K562 (cell line): Measurements from ENCODE around the gene NRCAM. TPM values are rescaled to one million over a fixed set of nuclear protein-coding genes. Genes with fewer than 3 reads are reported as not detected.

ENCODE experiments used
- ATAC-seq: fragments of 200-7000 bp; cut with Tn5 transposase; 3 replicates; pipeline ENCODE4 v1.9.1; 2020; ENCODE audit warnings: moderate library complexity
- BruUV-seq: library from RNA; stranded (reverse); fragments of 400-500 nt; replicated peaks from 2 replicates; lab custom pipeline; 2021; lab: Mats Ljungman, UMichigan
- CTCF ChIA-PET: fragments of 300-600 bp; formaldehyde crosslinking; extraction: SDS; loops from one replicate; lab custom pipeline; 2021; ENCODE audit warnings: low intra/inter-chr PET ratio; lab: Yijun Ruan, JAX
- POLR2A ChIA-PET: fragments of 300-600, 350-650 bp; sonication (Branson Sonifier 250); formaldehyde crosslinking; extraction: SDS; loops from one replicate; lab custom pipeline; 2021; ENCODE audit warnings: antibody characterized with exemption, inconsistent platforms; lab: Yijun Ruan, JAX
- DNase-seq, 4 experiments: peaks; one replicate each; pipeline versions ENCODE4 v3.0.0 to v3.0.0-alpha.2; 2011 to 2018; ENCODE audit warnings: low spot score in 3 of 4, mixed read lengths in 3 of 4; ENCODE audit errors: extremely low read depth in 1 of 4
- FAIRE-seq: peaks from 2 replicates; lab custom pipeline; 2011; peaks lifted over from hg19 to GRCh38; lab: Jason Lieb, UNC
- H2AFZ ChIP-seq: 2 replicates; pipeline ENCODE4 v1.6.0; 2011; ENCODE audit warnings: low read depth, low read length, control low read depth, inconsistent platforms
- H3K27ac ChIP-seq: fragments of 200-600 bp; 3 replicates; pipeline ENCODE4 v1.8.0; 2011; ENCODE audit warnings: low read depth, mild to moderate bottlenecking, control low read depth, inconsistent platforms, low read length, moderate library complexity, mixed read lengths; ENCODE audit errors: extremely low read depth
- H3K27me3 ChIP-seq, 2 experiments: fragments of 300-600 bp in 1 of 2; 2 replicates in 1 of 2; 3 replicates in 1 of 2; pipeline versions ENCODE4 v1.6.0 to v1.8.0; 2011; ENCODE audit warnings: inconsistent platforms in 2 of 2, low read length in 2 of 2, mild to moderate bottlenecking in 1 of 2, mixed read lengths in 1 of 2, moderate library complexity in 1 of 2; ENCODE audit not compliant: control insufficient read depth in 2 of 2, insufficient read depth in 2 of 2
- H3K36me3 ChIP-seq: fragments of 300-600 bp; 3 replicates; pipeline ENCODE4 v1.8.0; 2011; ENCODE audit warnings: mild to moderate bottlenecking, low read length, inconsistent platforms; ENCODE audit not compliant: control insufficient read depth, insufficient read depth
- H3K4me1 ChIP-seq, 2 experiments: fragments of 200-600 bp in 1 of 2; replicated peaks in 1 of 2; 2 replicates in 1 of 2; 3 replicates in 1 of 2; pipeline versions ENCODE4 v1.5.1 to v1.8.0; 2011; ENCODE audit warnings: inconsistent platforms in 2 of 2, low read length in 2 of 2, mild to moderate bottlenecking in 1 of 2, mixed read lengths in 1 of 2, moderate library complexity in 1 of 2; ENCODE audit not compliant: control insufficient read depth in 2 of 2, insufficient read depth in 2 of 2
- H3K4me2 ChIP-seq: 2 replicates; pipeline ENCODE4 v1.6.1; 2011; ENCODE audit warnings: low read length, control low read depth, inconsistent platforms, mixed read lengths; ENCODE audit not compliant: insufficient read depth
- H3K4me3 ChIP-seq: fragments of 200-600 bp; sonication (generic), shearing (Covaris generic); 2 replicates; pipeline ENCODE4 v1.5.1; 2016; ENCODE audit warnings: control low read depth, inconsistent platforms
- H3K79me2 ChIP-seq: fragments of 200-600 bp; 3 replicates; pipeline ENCODE4 v1.8.0; 2011; ENCODE audit warnings: low read length, inconsistent platforms; ENCODE audit not compliant: control insufficient read depth, insufficient read depth
- H3K9ac ChIP-seq, 2 experiments: 2 replicates each; pipeline versions ENCODE4 v1.6.0 to v1.6.1; 2011; ENCODE audit warnings: low read depth in 2 of 2, low read length in 2 of 2, control low read depth in 1 of 2, inconsistent platforms in 1 of 2, mild to moderate bottlenecking in 1 of 2, mixed read lengths in 1 of 2; ENCODE audit not compliant: insufficient read depth in 1 of 2
- H3K9me1 ChIP-seq: one replicate; pipeline ENCODE4 v1.6.0; 2011; ENCODE audit warnings: inconsistent platforms, mild to moderate bottlenecking, low read length, moderate library complexity; ENCODE audit not compliant: control insufficient read depth, insufficient read depth
- H3K9me3 ChIP-seq: replicated peaks from 2 replicates; pipeline ENCODE4 v1.5.1; 2011; ENCODE audit warnings: low read depth, low read length, inconsistent platforms; ENCODE audit not compliant: control insufficient read depth, insufficient read depth
- H4K20me1 ChIP-seq: replicated peaks from 2 replicates; pipeline ENCODE4 v1.6.1; 2011; ENCODE audit warnings: low read length, inconsistent platforms, mixed read lengths; ENCODE audit not compliant: control insufficient read depth, insufficient read depth
- AFF4 ChIP-seq: sonication (generic); formaldehyde crosslinking; IDR thresholded peaks from 2 replicates; pipeline ENCODE4 v1.8.0; 2023; ENCODE audit warnings: mild to moderate bottlenecking, missing genetic modification reagents
- CBX5 ChIP-seq: IDR thresholded peaks from 2 replicates; pipeline ENCODE4 v1.6.1; 2014; ENCODE audit warnings: low read depth, borderline replicate concordance
- HDAC2 ChIP-seq: fragments of 450-650 bp; IDR thresholded peaks from 2 replicates; pipeline ENCODE4 v1.6.1; 2016; ENCODE audit warnings: mild to moderate bottlenecking
- HMG20B ChIP-seq: fragments of 250-450 bp; sonication (Bioruptor Pico); IDR thresholded peaks from 2 replicates; pipeline ENCODE4 v1.5.0; 2021; ENCODE audit warnings: mild to moderate bottlenecking
- HNRNPUL1 ChIP-seq: fragments of 200-400 bp; formaldehyde crosslinking; IDR thresholded peaks from 2 replicates; pipeline ENCODE4 v1.6.1; 2017; ENCODE audit warnings: low read length
- NCOA6 ChIP-seq: fragments of 450-650 bp; IDR thresholded peaks from 2 replicates; pipeline ENCODE4 v1.6.1; 2017; ENCODE audit warnings: mild to moderate bottlenecking
- SPI1 ChIP-seq: IDR thresholded peaks from 2 replicates; pipeline ENCODE4 v1.6.1; 2011; ENCODE audit warnings: low read depth, low read length, control low read depth, borderline replicate concordance
- TAL1 ChIP-seq: fragments of 450-650 bp; IDR thresholded peaks from 2 replicates; pipeline ENCODE4 v1.6.1; 2016; ENCODE audit warnings: mild to moderate bottlenecking
- ZNF395 ChIP-seq: fragments of 200-800 bp; sonication (Bioruptor generic); IDR thresholded peaks from 2 replicates; pipeline ENCODE4 v1.6.1; 2017; ENCODE audit warnings: missing genetic modification characterization, missing compliant biosample characterization
- WGBS: fragments of 100-300 bp; shearing (Covaris generic); methylation state at CpG from one replicate; pipeline ENCODE4 v1.1.6; 2016; ENCODE audit warnings: low coverage, mixed read lengths; ENCODE audit not compliant: insufficient coverage; ENCODE audit errors: missing lambda C conversion rate; 5-methylcytosine and 5-hydroxymethylcytosine counted together
- in situ Hi-C: fragments of 300-500 bp; cut with MboI; formaldehyde crosslinking; loops from 4 replicates; pipeline ENCODE4 v1.15.0; 2018; ENCODE audit warnings: inconsistent platforms, mixed read lengths
- intact Hi-C: fragments of 100-400 bp; cut with micrococcal nuclease; formaldehyde crosslinking; loops from 2 replicates; pipeline ENCODE4 v1.14.2; 2022
- polyA plus RNA-seq, 8 experiments: library from polyadenylated mRNA; depleted of rRNA in 4 of 8; stranded (reverse) in 5 of 8; unstranded in 3 of 8; fragments of >200 nt; fragmentation: Nextera tagmentation in 2 of 8; fragmentation: Illumina TruSeq in 1 of 8; extraction: Ambion mirVana in 2 of 8; extraction: Trizol in 1 of 8; gene quantifications; 2 replicates each; pipeline versions ENCODE4 v1.2.1 to v1.2.3, GENCODE V29; 2011 to 2014; ENCODE audit warnings: inconsistent platforms in 1 of 8, missing spikeins in 1 of 8
- total RNA-seq, 7 experiments: library from RNA; depleted of rRNA in 6 of 7; stranded (reverse); fragments of >200 nt in 6 of 7; fragmentation: Illumina TruSeq in 2 of 7; extraction: Trizol in 2 of 7; gene quantifications; 2 replicates each; pipeline versions ENCODE4 v1.2.1 to v1.2.3, GENCODE V29; 2011 to 2021; ENCODE audit warnings: low replicate concordance in 1 of 7
- TF ChIP-seq, protein P1 (sequence below), 3 experiments: IDR thresholded peaks in 2 of 3; conservative IDR thresholded peaks in 1 of 3; 2 replicates each; pipeline ENCODE4 v1.5.1; 2011 to 2012; ENCODE audit warnings: low read length in 3 of 3, mild to moderate bottlenecking in 3 of 3, control low read depth in 2 of 3, improper control_type of control experiment in 1 of 3, inconsistent platforms in 1 of 3, low read depth in 1 of 3, mixed read lengths in 1 of 3, moderate library complexity in 1 of 3; ENCODE audit not compliant: insufficient read depth in 2 of 3
- TF ChIP-seq, protein P2 (sequence below): conservative IDR thresholded peaks from 2 replicates; pipeline ENCODE4 v1.6.1; 2011; ENCODE audit warnings: low read depth, mild to moderate bottlenecking, low read length; ENCODE audit not compliant: control insufficient read depth

Gene NRCAM
- total and polyA plus RNA-seq, 9 of the 15 experiments (the other 6 are each of a cell fraction or from before 2014, with no cell fraction given) = 0.03 to 0.54 (median 0.12) TPM; not detected in 1

DNA sequence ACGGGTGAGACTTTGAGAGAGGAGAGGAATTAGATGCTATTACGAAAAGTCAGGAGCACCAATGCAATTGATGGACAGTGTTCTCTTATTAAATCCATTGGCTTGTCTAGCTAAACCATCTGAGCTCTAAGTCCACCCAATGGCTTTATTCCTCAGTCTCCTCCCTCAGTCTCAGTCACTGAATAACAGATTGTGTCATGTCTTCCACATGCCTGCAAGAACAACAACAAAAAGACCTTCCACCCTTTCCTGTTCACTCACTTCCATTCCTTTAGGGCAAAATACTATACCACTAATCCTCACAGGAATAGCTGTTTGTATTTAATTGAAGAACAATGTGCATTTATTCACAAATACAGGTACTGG is 171.2 kb downstream of the NRCAM start:
- no peaks in the 10 kb centered on the region for H3K36me3 ChIP-seq
- DNase-seq (no peak), ATAC-seq (no peak), FAIRE-seq (no peak)
- ChIA-PET CTCF (no interaction called here), POLR2A (interaction anchor here (0.6 to 0.8 kb wide), 6 partner anchors 14 to 392 kb away, joined by 3 read pairs; no protein-coding TSS in a partner anchor)
- H4K20me1 ChIP-seq = no peaks in the 10 kb centered on the region
- in situ Hi-C loops = no loop called here
- H3K9me3 ChIP-seq = no peaks in the 10 kb centered on the region
- no TSS peak for BruUV-seq
- no peak overlapping the region for H3K27ac ChIP-seq
- peaks cover 7 to 16% of the 10 kb centered on the region in 2 experiments; a peak in 4 of 5 replicates for H3K27me3 ChIP-seq
- H3K9me1 ChIP-seq = no peaks in the 10 kb centered on the region
- H3K4me3 ChIP-seq = no peak overlapping the region
- H3K4me2 ChIP-seq = no peak overlapping the region
- H2AFZ ChIP-seq = no peak overlapping the region
- no peaks in the 10 kb centered on the region for H3K4me1 ChIP-seq
- no peaks in the 10 kb centered on the region for H3K79me2 ChIP-seq
- intact Hi-C loops = no loop called here
- no peak overlapping the region for H3K9ac ChIP-seq
- WGBS = 9% methylated on average over 2 of the region's 2 CpGs
- TF ChIP-seq SPI1 (no peak), HMG20B (CRISPR knock-in tag) (no peak), TAL1 (no peak), NCOA6 (no peak), CBX5 (no peak), HNRNPUL1 (no peak), AFF4 (CRISPR knock-in tag) (no peak), HDAC2 (no peak), ZNF395 (CRISPR knock-in tag) (no peak)
- TF ChIP-seq, protein P1, sequence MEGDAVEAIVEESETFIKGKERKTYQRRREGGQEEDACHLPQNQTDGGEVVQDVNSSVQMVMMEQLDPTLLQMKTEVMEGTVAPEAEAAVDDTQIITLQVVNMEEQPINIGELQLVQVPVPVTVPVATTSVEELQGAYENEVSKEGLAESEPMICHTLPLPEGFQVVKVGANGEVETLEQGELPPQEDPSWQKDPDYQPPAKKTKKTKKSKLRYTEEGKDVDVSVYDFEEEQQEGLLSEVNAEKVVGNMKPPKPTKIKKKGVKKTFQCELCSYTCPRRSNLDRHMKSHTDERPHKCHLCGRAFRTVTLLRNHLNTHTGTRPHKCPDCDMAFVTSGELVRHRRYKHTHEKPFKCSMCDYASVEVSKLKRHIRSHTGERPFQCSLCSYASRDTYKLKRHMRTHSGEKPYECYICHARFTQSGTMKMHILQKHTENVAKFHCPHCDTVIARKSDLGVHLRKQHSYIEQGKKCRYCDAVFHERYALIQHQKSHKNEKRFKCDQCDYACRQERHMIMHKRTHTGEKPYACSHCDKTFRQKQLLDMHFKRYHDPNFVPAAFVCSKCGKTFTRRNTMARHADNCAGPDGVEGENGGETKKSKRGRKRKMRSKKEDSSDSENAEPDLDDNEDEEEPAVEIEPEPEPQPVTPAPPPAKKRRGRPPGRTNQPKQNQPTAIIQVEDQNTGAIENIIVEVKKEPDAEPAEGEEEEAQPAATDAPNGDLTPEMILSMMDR (IDR thresholded peaks at IDR 0.05 in 2 of 3, conservative IDR thresholded peaks at IDR 0.05 in 1 of 3; ENCODE audit: insufficient read depth in 2 of 3, low read depth in 1 of 3, low read length in 3 of 3) = no peak
- TF ChIP-seq, protein P2, sequence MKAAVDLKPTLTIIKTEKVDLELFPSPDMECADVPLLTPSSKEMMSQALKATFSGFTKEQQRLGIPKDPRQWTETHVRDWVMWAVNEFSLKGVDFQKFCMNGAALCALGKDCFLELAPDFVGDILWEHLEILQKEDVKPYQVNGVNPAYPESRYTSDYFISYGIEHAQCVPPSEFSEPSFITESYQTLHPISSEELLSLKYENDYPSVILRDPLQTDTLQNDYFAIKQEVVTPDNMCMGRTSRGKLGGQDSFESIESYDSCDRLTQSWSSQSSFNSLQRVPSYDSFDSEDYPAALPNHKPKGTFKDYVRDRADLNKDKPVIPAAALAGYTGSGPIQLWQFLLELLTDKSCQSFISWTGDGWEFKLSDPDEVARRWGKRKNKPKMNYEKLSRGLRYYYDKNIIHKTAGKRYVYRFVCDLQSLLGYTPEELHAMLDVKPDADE = no peak
